ENCODE measurements around the gene ANKRD11.

Gene ANKRD11

DNA sequence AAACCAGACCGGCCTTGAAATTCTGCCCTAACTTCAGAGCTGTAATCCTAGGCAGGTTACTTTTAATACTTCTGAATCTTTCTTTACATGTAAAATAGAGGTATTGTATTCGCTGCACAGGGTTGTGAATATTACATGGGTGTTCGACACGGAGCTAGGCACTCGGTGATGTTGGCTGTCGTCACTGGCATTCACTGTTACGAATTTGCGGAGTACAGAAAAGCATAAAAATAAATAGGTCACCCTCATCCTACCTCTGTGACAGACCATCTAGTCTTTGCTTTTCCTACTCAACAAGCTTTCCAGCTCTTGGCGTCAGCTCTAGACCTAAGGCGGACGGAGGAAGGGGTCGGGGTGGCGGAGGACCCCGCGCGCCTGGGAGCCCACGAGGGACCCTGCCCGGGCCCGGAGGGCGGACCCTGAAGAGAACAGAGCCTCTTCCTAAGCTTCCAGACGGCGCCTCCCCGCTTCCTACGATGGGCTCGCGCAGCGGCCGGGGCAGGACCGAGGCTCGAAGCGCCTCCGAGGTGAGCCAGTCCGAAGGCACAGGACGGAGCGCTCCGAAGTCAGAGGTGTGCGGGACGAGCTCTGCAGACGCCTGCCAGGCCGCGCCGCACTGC, 17.0 kb upstream of the ANKRD11 start:
- H3K4me3 ChIP-seq (ENCODE audit: control insufficient read depth, low read depth, low read length), result peak overlapping the region; percentile 77
- TF ChIP-seq, protein P1, sequence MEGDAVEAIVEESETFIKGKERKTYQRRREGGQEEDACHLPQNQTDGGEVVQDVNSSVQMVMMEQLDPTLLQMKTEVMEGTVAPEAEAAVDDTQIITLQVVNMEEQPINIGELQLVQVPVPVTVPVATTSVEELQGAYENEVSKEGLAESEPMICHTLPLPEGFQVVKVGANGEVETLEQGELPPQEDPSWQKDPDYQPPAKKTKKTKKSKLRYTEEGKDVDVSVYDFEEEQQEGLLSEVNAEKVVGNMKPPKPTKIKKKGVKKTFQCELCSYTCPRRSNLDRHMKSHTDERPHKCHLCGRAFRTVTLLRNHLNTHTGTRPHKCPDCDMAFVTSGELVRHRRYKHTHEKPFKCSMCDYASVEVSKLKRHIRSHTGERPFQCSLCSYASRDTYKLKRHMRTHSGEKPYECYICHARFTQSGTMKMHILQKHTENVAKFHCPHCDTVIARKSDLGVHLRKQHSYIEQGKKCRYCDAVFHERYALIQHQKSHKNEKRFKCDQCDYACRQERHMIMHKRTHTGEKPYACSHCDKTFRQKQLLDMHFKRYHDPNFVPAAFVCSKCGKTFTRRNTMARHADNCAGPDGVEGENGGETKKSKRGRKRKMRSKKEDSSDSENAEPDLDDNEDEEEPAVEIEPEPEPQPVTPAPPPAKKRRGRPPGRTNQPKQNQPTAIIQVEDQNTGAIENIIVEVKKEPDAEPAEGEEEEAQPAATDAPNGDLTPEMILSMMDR (IDR thresholded peaks at IDR 0.05; ENCODE audit: control insufficient read depth, insufficient read depth, low read depth, low read length, missing control alignments), result no peak
- no peak for DNase-seq (ENCODE audit: low read depth)

DNA sequence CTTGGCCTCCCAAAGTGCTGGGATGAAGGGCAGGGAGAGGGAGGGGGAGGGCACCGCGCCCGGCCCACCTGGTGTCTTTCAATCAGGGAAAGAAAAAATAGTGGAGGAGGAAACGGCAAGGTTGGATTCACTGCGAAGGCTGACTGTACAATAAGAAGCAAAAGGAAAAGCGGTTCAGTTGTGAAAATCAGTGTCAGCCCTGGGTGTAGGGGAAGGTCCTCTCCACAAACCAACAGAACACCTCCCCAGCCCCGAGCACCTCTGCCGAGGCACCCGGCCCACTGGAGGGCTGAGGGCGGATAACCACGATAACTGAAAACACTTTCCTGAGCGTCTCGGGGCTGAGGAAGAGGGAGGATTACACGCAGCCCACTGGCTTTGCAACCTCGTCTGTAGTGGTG, 16.4 kb upstream of the ANKRD11 start:
- TF ChIP-seq, protein P1 (IDR thresholded peaks at IDR 0.05; ENCODE audit: control insufficient read depth, insufficient read depth, low read depth, low read length, missing control alignments), result no peak
- H3K4me3 ChIP-seq (ENCODE audit: control insufficient read depth, low read depth, low read length), result peak overlapping the region; percentile 77
- no peak for DNase-seq (ENCODE audit: low read depth)

DNA sequence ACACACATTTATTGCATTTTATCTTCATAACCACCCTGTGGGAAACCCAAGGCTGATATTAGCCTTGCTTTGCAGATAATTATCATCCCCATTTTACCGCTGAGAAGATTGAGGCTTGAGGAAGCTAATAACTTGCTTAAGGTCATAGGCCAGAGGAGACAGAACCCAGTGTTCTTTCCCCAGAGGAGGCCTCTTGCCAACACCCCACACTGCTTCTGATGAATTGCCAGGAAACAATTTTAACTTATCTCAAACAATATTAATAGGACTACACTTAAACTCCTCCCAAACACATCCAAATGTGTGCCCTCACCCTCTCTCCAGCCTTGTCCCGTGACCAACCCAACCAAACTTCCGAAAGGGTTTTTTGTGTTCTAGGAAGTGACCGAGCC, 15.7 kb upstream of the ANKRD11 start:
- no peak overlapping the region for H3K4me3 ChIP-seq (ENCODE audit: control insufficient read depth, low read depth, low read length)

DNA sequence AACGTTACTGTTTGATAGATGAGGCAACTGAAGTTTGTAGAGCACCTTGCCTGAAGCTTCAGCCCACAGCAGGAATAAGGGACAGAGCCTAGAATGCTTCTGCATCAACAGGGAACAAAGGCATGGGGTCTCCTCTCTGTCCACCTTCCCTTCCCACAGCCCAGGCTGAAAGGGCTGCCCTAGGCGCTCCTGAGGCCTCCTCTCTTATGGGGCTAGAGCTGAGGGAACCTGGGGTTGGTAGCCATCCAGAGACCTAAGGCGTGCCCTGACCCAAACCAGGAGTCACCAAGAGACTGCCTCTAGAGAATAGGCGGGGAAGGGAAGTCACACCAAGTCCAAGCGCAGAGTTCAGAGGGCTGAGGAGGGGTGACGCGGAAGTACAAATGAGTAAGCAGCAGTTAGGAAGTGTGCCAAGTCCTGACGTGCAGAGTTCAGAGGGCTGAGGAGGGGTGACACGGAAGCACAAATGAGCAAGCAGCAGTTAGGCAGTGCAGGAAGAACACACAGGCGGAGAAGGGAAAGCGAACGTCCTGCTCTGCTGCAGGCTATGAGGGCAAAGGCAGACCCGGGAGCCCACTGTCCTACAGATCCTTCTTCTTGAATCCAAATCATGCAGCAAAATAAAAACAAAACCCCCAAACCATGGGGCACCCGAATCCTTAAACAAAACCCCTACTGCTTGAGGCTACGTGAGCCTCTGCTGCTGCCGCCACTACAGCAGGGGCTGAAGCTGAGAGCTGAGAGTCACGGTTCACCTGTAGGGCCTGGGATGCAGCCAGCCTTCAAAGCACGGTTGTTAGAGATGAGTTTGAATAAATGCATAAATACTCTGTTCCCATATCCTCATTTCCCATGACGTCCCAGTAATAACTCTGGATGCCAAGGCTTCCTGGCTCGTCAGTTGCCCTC, 15.1 kb upstream of the ANKRD11 start:
- DNase-seq (ENCODE audit: low read depth), result no peak
- no peak overlapping the region for H3K4me3 ChIP-seq (ENCODE audit: control insufficient read depth, low read depth, low read length)
- TF ChIP-seq, protein P1 (IDR thresholded peaks at IDR 0.05; ENCODE audit: control insufficient read depth, insufficient read depth, low read depth, low read length, missing control alignments), result no peak

More for the DNA sequence above, 15.7 kb upstream of the ANKRD11 start:
- TF ChIP-seq, protein P1 (IDR thresholded peaks at IDR 0.05; ENCODE audit: control insufficient read depth, insufficient read depth, low read depth, low read length, missing control alignments), result no peak
- DNase-seq (ENCODE audit: low read depth), result no peak

DNA sequence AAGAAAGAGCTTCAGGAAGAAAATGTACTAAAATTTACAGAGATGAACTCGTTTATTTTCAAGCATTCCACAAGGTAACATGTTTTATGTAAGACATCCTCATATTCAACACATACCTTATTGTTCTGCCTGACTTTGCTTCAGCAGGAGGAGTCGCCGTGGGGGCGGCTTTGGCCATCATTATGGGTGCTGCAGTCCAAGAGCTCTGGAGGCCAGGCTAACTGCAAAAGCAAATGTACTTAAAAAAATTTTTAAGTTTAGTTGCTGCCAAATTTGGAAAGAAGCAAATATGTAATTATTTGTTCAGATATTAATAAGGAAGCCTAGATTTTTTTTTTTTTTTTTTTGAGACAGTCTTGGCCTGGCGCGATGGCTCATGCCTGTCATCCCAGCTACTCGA, 13.7 kb upstream of the ANKRD11 start:
- DNase-seq (ENCODE audit: low read depth), result no peak
- TF ChIP-seq, protein P1 (IDR thresholded peaks at IDR 0.05; ENCODE audit: control insufficient read depth, insufficient read depth, low read depth, low read length, missing control alignments), result no peak
- no peak overlapping the region for H3K4me3 ChIP-seq (ENCODE audit: control insufficient read depth, low read depth, low read length)

DNA sequence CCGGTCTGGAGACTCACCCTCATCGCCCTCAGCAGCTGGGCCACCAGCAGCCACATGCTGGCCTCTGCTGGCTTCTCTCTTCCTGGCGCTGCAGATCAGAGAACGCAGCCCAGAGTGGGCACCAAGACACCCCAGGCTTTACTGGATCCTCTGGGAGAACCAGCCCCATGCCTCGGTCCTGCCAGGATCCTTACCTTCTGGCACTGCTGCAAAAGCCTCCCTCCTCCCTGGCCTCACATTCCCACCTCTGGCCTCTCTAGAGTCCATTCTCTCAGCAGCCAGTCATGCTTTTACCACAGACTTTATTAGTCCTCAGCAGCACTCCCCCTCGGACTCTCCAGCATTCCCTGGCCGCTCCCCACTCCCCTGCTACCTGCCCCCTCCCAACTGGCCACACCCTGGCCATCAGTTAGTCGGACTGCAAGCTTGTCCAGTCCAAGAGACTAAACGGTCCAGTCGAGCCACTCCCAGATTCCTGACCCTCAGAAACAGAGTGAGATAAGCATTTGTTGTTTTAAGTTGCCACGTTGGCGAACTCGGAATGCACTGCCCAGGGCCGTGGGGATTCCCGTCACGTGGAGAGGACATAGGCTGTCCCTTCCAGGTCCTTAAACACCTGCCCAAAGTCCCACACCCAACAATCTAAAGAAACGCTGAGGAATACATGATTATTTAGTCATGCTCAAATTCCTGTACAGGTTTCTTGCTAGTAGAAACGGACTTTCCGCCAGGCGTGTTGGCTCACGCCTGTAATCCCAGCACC, 11.9 kb upstream of the ANKRD11 start:
- H3K4me3 ChIP-seq (ENCODE audit: control insufficient read depth, low read depth, low read length), result no peak overlapping the region
- no peak for DNase-seq (ENCODE audit: low read depth)
- TF ChIP-seq, protein P1 (IDR thresholded peaks at IDR 0.05; ENCODE audit: control insufficient read depth, insufficient read depth, low read depth, low read length, missing control alignments), result no peak

Data from AG09309 (cell line).